Activated CD4-positive, CD25-positive, alpha-beta regulatory T cell treated with anti-CD3 and anti-CD28 coated beads, Interleukin-2, amount 50 U/mL, for 72 hours (primary cell): ENCODE results near the gene ADGRG1.
"Not testable (repeated sequence)": the region's sequence is repeated elsewhere in the genome, so short reads cannot be mapped to it uniquely, and the experiment has no call there.

Source experiments
- DNase-seq: peaks from one replicate; pipeline ENCODE4 v3.0.0; 2021

Gene ADGRG1

DNA sequence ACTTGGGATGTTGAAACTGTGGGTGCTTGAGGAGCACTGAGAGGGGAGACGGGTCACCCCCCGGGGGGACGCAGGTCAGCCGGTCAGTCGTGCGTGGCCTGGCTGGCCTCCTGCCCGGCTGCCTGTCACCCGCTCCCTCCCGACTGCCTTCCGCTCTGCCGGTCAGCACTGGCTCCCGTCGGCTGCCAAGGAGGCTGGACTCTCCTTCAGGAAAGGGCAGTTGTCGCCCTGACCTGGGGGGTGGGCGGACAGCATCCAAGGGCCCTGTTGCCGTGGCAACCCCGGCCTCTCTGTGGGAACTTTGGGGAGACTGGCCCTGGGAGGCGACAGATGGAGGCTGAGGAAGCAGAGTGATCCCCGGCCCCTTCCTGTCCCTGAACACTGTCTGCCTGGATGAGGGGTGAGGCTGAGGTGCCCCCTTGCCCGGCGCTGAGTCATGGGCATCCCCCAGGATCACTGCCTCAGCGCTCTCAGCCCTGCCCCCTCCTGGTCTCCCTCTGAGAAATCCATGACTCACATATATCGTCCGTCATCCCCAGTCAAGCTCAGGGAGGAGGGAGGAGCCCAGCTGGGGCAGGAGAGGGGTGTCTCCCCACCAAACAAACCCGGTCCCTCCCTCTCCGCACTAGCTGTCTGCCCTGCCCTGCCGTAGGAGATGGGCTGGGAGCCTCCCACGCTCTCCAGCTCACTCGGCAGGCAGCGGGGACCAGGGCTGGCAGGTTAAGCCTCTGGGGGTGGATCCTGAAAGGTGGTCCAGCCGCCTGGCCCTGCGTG is at the start of gene ADGRG1:
ADGRG1 (plus strand) TSS at position 623 of the 774 bp plus-strand sequence. CDS start 21,658 bp downstream, outside the sequence.
- DNase-seq: no peak

GRCh38 chr16:57579361-57579665 is 49.1 kb upstream of the ADGRG1 start:
- DNase-seq: no peak

GRCh38 chr16:57585051-57585687 is 43.3 kb upstream of the ADGRG1 start:
- no peak for DNase-seq

GRCh38 chr16:57588831-57589230 is 39.6 kb upstream of the ADGRG1 start:
- DNase-seq: no peak

- no peak for DNase-seq
Measured at GRCh38 chr16:57589374-57589773, 39.1 kb upstream of the ADGRG1 start.

- DNase-seq: no peak
Measured at GRCh38 chr16:57590654-57591085, 37.8 kb upstream of the ADGRG1 start.

DNA sequence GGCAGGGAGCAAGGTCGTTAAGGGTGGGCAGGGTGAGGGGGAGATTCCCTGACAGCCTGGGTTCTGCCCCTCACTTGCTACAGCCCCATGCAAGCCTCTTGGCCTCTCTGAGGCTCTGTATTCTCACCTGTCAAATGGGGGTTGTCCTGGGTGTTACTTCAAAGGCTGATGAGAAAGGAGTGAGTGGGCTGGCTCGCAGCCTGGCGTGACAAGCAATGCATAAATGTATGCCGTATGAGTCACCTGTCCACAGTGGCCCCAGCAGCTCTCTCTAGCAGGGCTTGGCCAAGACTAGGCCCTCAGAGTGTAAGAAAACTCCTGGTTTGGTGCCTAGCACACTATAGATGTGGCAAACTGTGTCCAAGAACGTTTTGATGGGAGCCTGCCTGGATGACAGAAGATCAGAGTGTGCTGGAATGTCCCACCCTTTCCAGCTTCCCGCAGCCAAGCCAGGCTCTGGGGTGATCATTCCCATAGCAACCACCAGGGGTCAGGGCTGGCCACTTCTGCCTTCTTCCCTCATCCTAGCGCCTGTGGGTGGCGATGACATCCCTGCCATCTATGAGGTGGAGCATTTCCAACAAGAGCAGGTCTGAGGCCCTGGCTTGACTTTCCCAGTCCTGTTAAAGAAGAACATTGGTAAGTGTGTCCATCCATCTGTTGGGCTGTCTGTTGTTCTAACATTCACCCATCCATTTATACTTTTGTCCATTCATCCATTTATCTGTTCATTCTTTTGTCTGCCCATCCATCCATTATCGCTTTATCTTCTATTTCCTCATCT is 37.2 kb upstream of the ADGRG1 start:
- DNase-seq: peak; percentile 72

- no peak for DNase-seq
Measured at GRCh38 chr16:57591870-57592485, 36.5 kb upstream of the ADGRG1 start.

DNA sequence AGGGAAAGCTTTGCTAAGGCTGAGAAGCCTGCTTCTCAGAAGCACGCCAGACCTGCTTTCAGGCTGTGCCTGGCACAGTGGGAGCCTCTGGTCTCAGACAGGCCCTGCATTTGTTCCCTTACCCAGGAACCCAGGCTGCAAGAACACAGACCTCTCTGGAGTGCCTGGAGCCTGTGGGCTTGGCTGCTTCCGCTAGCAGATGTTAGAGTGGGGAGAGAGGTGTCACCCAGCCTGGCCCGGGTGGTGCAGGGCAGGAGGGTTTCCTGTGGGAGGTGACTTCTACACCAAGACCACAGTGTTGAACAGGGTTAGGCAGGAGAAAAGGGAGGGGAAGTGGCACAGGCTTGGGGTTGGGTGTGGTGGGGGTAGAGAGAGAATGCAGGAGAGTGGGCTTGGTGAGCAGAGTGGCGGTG is 35.8 kb upstream of the ADGRG1 start:
- DNase-seq: peak; percentile 51

DNA sequence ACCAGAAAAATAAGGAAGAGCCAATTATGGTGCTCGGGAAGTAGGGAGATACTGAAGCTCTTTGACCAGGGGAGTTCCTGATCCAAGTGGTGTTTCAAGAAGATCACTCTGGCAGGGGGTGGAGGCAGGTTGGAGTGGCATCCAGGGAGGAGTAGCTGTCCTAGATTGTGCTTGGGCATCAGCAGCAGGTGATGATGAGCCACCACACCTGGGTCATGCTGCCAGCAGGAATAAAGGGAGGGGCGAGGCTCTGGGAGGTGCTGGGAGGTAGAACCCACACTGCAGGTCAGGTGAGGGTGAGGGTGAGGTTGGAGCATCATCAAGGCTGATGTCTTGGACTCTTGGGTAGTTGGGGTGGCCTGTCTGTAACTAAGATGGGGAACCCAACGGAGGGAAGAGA is 35.4 kb upstream of the ADGRG1 start:
- DNase-seq: no peak

- no peak for DNase-seq
Measured at GRCh38 chr16:57593990-57594389, 34.4 kb upstream of the ADGRG1 start.

DNA sequence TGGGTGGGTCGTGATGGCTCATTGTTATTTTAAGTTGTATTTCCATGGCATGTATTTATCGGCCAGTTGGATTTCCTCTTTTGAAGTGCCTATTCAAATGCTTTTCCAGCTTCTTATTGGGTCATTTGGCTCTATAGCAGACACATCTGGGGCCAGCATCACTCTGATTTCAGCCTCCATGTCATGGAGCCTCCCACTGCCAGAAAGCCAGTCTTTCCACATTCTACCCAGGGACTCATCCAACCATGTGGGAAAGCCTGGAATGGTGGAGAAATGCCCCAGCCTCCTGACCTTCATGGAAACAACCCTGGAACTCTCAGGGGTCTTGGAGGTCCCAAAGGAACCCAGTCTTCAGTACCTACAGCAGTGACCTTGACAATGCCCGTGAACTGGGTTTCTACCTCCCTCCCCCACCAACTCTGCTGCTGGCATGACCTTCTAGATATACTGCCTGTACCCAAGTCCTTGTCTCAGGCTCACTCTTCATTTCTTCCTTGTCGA is 33.8 kb upstream of the ADGRG1 start:
- no peak for DNase-seq

DNA sequence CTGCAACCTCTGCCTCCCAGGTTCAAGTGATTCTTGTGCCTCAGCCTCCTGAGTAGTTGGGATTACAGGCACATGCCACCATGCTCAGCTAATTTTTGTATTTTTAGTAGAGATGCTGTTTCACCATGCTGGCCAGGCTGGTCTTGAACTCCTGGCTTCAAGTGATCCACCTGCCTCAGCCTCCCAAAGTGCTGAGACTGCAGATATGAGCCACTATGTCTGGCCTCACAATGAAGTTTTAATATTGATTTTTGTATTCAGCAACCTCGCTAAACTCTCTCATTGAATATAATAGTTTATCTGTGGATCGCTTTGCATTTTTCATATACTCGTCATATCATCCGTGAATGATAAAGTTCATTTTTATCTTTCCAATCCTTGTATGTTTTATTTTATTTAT is 32.2 kb upstream of the ADGRG1 start:
- DNase-seq: not testable (repeated sequence)

DNA sequence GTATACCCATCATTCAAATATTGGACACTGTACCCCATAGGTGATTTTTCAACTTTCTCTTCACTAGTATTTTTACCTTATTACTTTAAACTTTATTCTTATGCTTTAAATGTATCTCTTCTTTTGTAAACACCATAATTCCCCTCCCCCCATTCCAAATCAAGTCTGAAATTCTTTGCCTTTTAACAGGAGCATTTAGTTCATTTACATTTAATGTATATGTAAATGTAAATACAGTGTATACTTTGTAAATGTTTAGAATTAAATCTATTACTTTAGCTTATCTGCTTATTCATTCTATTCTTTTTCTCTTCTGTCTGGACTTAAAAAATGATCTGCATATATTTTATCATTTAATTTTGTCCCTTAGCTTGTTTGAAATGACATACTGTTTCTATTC is 30.0 kb upstream of the ADGRG1 start:
- no peak for DNase-seq

DNA sequence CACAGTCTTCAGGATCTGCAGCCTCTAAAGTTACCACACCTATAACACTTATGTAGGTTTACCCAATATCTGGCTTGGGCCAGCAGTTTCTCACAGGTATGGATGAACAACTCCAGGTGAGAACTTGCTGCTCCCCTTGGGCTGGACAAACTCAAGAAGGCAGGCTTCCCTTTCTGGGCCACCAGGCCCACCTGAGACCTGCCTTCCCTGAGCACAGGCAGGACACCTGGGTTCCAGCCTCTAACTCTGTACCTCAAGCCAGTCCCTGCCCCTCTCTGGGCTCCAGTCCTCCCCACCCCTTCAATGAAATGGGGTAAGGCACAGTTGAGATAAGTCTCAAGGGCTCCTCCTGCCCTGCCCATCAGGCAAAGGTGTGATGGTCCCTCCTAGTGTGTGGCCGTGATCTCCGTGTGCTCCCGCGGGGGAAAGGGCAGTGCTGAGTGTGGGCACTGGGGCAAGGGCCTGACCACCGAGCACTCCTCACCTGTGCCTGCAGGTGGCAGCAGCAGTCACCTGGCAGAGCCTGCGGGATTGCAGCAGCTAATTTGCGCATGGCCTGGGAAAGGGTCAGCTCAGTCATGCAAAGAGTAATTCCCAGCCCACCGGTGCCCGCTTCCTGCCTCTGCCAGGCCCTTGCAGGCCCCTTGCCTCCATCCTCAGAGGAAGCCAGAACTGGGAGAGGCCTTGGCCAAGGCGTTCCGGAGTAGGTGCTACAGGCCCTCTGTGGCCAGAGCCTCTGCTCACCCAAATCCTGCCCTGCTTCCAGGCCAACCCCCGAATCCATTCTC is 28.2 kb upstream of the ADGRG1 start:
- DNase-seq: peak; percentile 53

DNA sequence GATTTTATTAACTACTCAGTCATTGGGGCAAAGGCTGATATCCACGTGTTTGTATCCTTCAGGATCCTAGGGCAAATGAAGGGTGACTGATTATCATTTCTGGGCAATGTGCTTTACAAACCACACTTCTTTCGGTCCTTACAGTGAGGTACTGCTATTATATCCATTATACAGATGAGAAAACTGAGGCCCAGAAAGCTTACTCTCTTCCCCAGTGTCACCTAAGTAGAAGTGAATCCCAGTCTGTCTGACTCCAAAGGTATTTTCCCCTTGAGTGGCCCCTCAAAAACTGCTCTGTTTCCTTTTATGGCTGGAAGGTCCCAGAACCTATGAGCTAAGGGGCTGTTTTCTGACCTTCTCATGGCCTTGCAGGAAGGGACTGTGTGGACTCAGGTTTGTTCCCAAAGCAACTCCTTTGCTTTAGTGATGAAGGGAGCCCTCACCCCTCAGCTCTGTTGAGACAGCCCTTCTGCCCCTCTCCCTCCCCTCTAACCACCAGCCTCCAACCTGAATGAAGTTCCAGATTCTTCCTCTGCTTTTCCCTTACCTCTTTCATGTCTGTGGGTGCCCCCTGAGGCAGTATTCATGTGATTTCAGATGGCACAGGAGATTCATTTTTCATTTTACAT is 27.4 kb upstream of the ADGRG1 start:
- DNase-seq: no peak

DNA sequence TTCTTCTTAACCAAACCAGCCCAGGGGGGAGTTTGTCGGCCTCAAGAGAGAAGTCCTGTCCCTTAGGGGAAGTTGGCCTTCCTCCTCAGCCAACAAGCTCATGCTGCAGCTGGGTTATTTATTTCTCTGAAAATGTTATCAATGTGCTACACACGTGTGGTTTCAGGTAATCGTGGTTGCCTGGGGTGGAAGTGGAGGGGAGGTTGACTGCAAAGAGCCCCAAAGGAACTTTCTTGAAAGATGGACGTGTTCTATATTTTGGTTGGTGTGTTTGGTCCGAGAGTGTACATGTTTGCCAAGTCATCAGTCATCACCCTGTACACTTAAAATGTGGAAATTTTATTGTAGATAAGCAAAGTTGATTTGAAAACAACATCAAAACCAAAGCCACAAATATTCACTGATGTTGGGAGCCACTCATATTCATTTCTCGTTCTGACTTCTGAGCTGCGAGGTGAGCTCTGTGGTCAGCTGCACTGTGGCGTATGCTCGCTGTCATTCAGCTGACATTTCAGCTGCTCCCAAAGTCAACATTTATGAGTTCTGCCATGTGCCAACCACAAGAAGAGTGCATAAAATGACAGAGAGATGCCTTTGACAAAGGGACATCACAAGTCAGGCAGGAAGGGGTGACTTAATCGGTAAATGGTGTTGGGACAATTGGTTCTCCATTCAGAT is 26.5 kb upstream of the ADGRG1 start:
- no peak for DNase-seq

GRCh38 chr16:57603115-57604024 is 25.1 kb upstream of the ADGRG1 start:
- DNase-seq: no peak

- no peak for DNase-seq
Measured at GRCh38 chr16:57604177-57604576, 24.3 kb upstream of the ADGRG1 start.
